HEK293 (cell line): ENCODE measurements around the gene RAB42.
"Not testable (repeated sequence)": the region's sequence is repeated elsewhere in the genome, so short reads cannot be mapped to it uniquely, and the experiment has no call there.

Experiments
- CTCF ChIA-PET: fragments of 350-600 bp; formaldehyde crosslinking; extraction: SDS; loops from one replicate; lab custom pipeline; 2021; ENCODE audit warnings: antibody characterized with exemption; lab: Yijun Ruan, JAX
- POLR2A ChIA-PET: fragments of 300-600 bp; formaldehyde crosslinking; extraction: SDS; loops from one replicate; lab custom pipeline; 2020; ENCODE audit warnings: antibody characterized with exemption, inconsistent platforms; lab: Yijun Ruan, JAX
- H3K27ac ChIP-seq: fragments of 200-500 bp; sonication (Bioruptor generic); 2 replicates; pipeline ENCODE4 v1.5.1; 2014; ENCODE audit warnings: low read depth, low read length, control low read depth, inconsistent platforms; ENCODE audit errors: extremely low read depth
- H3K36me3 ChIP-seq, 2 experiments: fragments of 200-500 bp in 1 of 2; sonication (Bioruptor generic) in 1 of 2; 1 replicate in 1 of 2; 2 replicates in 1 of 2; pipeline ENCODE4 v1.5.1; 2014 to 2017; ENCODE audit warnings: inconsistent platforms in 2 of 2, low read length in 2 of 2; ENCODE audit not compliant: control insufficient read depth in 2 of 2, insufficient read depth in 1 of 2
- H3K4me1 ChIP-seq: fragments of 200-500 bp; sonication (Bioruptor generic); 2 replicates; pipeline ENCODE4 v1.5.1; 2014; ENCODE audit warnings: mild to moderate bottlenecking, low read length, inconsistent platforms; ENCODE audit not compliant: control insufficient read depth, insufficient read depth
- H3K4me3 ChIP-seq: 2 replicates; pipeline ENCODE4 v1.5.1; 2011; ENCODE audit warnings: low read depth, mild to moderate bottlenecking, control low read depth, low read length, moderate library complexity
- H3K9me3 ChIP-seq: fragments of 200-500 bp; sonication (Bioruptor generic); 2 replicates; pipeline ENCODE4 v1.5.1; 2014; ENCODE audit warnings: low read depth, low read length, inconsistent platforms; ENCODE audit not compliant: control insufficient read depth, insufficient read depth
- FEZF1 ChIP-seq: fragments of 450-650 bp; formaldehyde crosslinking; IDR thresholded peaks from 2 replicates; pipeline ENCODE4 v1.5.1; 2016; ENCODE audit warnings: missing biosample characterization, missing genetic modification characterization
- IKZF3 ChIP-seq: fragments of 450-650 bp; IDR thresholded peaks from 2 replicates; pipeline ENCODE4 v1.5.0; 2018; ENCODE audit warnings: missing biosample characterization, mild to moderate bottlenecking, missing genetic modification characterization, moderate library complexity
- KLF17 ChIP-seq: fragments of 450-650 bp; formaldehyde crosslinking; IDR thresholded peaks from 2 replicates; pipeline ENCODE4 v1.5.1; 2016; ENCODE audit warnings: missing biosample characterization, missing genetic modification characterization
- MZF1 ChIP-seq: fragments of 450-650 bp; formaldehyde crosslinking; IDR thresholded peaks from 2 replicates; pipeline ENCODE4 v1.5.1; 2017; ENCODE audit warnings: missing biosample characterization, missing genetic modification characterization, borderline replicate concordance
- SP7 ChIP-seq: fragments of 450-650 bp; formaldehyde crosslinking; IDR thresholded peaks from 2 replicates; pipeline ENCODE4 v1.5.1; 2016; ENCODE audit warnings: missing biosample characterization, missing genetic modification characterization
- ZBTB6 ChIP-seq: fragments of 450-650 bp; formaldehyde crosslinking; IDR thresholded peaks from 2 replicates; pipeline ENCODE4 v1.5.1; 2017; ENCODE audit warnings: missing biosample characterization, missing genetic modification characterization
- ZBTB8A ChIP-seq: fragments of 450-650 bp; formaldehyde crosslinking; IDR thresholded peaks from 2 replicates; pipeline ENCODE4 v1.5.1; 2016; ENCODE audit warnings: missing biosample characterization, missing genetic modification characterization
- ZIC2 ChIP-seq: fragments of 450-650 bp; formaldehyde crosslinking; IDR thresholded peaks from 2 replicates; pipeline ENCODE4 v1.5.1; 2016; ENCODE audit warnings: missing biosample characterization, missing genetic modification characterization
- ZNF10 ChIP-seq: fragments of 450-650 bp; formaldehyde crosslinking; IDR thresholded peaks from 2 replicates; pipeline ENCODE4 v1.5.1; 2017; ENCODE audit warnings: missing biosample characterization, missing genetic modification characterization
- ZNF133 ChIP-seq: fragments of 450-650 bp; formaldehyde crosslinking; IDR thresholded peaks from 2 replicates; pipeline ENCODE4 v1.5.1; 2016; ENCODE audit warnings: missing biosample characterization, missing genetic modification characterization
- ZNF148 ChIP-seq: fragments of 450-650 bp; formaldehyde crosslinking; IDR thresholded peaks from 2 replicates; pipeline ENCODE4 v1.5.0; 2017; ENCODE audit warnings: missing biosample characterization, missing genetic modification characterization, borderline replicate concordance
- ZNF16 ChIP-seq: fragments of 450-650 bp; formaldehyde crosslinking; IDR thresholded peaks from 2 replicates; pipeline ENCODE4 v1.5.1; 2016; ENCODE audit warnings: low read depth, missing biosample characterization, missing genetic modification characterization
- ZNF2 ChIP-seq: fragments of 450-650 bp; formaldehyde crosslinking; IDR thresholded peaks from 2 replicates; pipeline ENCODE4 v1.5.1; 2016; ENCODE audit warnings: missing biosample characterization, missing genetic modification characterization
- ZNF600 ChIP-seq: fragments of 450-650 bp; formaldehyde crosslinking; IDR thresholded peaks from 2 replicates; pipeline ENCODE4 v1.5.1; 2016; ENCODE audit warnings: missing biosample characterization, missing genetic modification characterization
- ZNF629 ChIP-seq: fragments of 450-650 bp; formaldehyde crosslinking; IDR thresholded peaks from 2 replicates; pipeline ENCODE4 v1.5.1; 2017; ENCODE audit warnings: missing biosample characterization, missing genetic modification characterization
- ZNF677 ChIP-seq: fragments of 450-650 bp; IDR thresholded peaks from 2 replicates; pipeline ENCODE4 v1.5.0; 2018; ENCODE audit warnings: missing biosample characterization, mild to moderate bottlenecking, missing genetic modification characterization, moderate library complexity
- ZNF704 ChIP-seq: fragments of 450-650 bp; formaldehyde crosslinking; IDR thresholded peaks from 2 replicates; pipeline ENCODE4 v1.5.1; 2016; ENCODE audit warnings: missing biosample characterization, missing genetic modification characterization
- ZNF792 ChIP-seq: fragments of 450-650 bp; formaldehyde crosslinking; IDR thresholded peaks from 2 replicates; pipeline ENCODE4 v1.5.1; 2016; ENCODE audit warnings: missing biosample characterization, missing genetic modification characterization

RAB42 gene

GRCh38 chr1:28594686-28595411, 2.8 kb downstream of the RAB42 start:
- H3K4me3 ChIP-seq, H3K9me3 ChIP-seq, H3K4me1 ChIP-seq, CTCF ChIA-PET, H3K36me3 ChIP-seq, H3K27ac ChIP-seq: not testable (repeated sequence)
- POLR2A ChIA-PET = interaction anchor here (0.7 kb wide), 1 partner anchor 14 kb away, joined by 4 read pairs; no protein-coding TSS in a partner anchor
- peak; percentile 63; the same call in 1 of the 2 replicates for TF ChIP-seq MZF1 (tag by site-specific recombination)
- peak; percentile 48; the same call in 1 of the 2 replicates for TF ChIP-seq ZNF629
- TF ChIP-seq SP7 = peak; percentile 30; the same call in 1 of the 2 replicates

- TF ChIP-seq ZNF16 (tag by site-specific recombination) (no peak), IKZF3 (tag by site-specific recombination) (peak; percentile 75), ZNF704 (no peak), ZIC2 (peak; percentile 46; the same call in 1 of the 2 replicates), ZNF148 (tag by site-specific recombination) (no peak), KLF17 (tag by site-specific recombination) (no peak; the same call in 1 of the 2 replicates), ZBTB8A (tag by site-specific recombination) (0 out of 2 replicates have a peak, but pooled peaks have one; percentile 33), ZNF792 (tag by site-specific recombination) (no peak), ZNF133 (tag by site-specific recombination) (no peak), ZNF600 (tag by site-specific recombination) (peak; percentile 74), ZNF677 (tag by site-specific recombination) (no peak), ZBTB6 (tag by site-specific recombination) (peak; percentile 51; the same call in 1 of the 2 replicates), ZNF2 (tag by site-specific recombination) (0 out of 2 replicates have a peak, but pooled peaks have one; percentile 20), FEZF1 (tag by site-specific recombination) (peak; percentile 82), ZNF10 (tag by site-specific recombination) (peak; percentile 69; the same call in 1 of the 2 replicates)
- ChIA-PET POLR2A (interaction anchor here (1.9 kb wide), 1 partner anchor 14 kb away, joined by 15 read pairs; no protein-coding TSS in a partner anchor), CTCF (no interaction called here)
- no peak overlapping the region for H3K27ac ChIP-seq
- H3K4me1 ChIP-seq = no peaks in the 10 kb centered on the region
- no peak overlapping the region for H3K4me3 ChIP-seq
- H3K9me3 ChIP-seq = no peaks in the 10 kb centered on the region
- H3K36me3 ChIP-seq = peaks cover 0 to 2% of the 10 kb centered on the region in 2 experiments; a peak in 1 of 3 replicates
Measured at GRCh38 chr1:28595412-28596191, 3.5 kb downstream of the RAB42 start.

GRCh38 chr1:28596276-28596675, 4.2 kb downstream of the RAB42 start:
- H3K36me3 ChIP-seq, H3K4me3 ChIP-seq, CTCF ChIA-PET, H3K9me3 ChIP-seq, H3K4me1 ChIP-seq, H3K27ac ChIP-seq: not testable (repeated sequence)
- POLR2A ChIA-PET = interaction anchor here (1.9 kb wide), 1 partner anchor 15 kb away, joined by 15 read pairs; no protein-coding TSS in a partner anchor
